ENCODE data around the gene EXOC1. TPM values are rescaled to one million over a fixed set of nuclear protein-coding genes. Genes with fewer than 3 reads are reported as not detected.

EXOC1 gene
- total and polyA plus RNA-seq, 4 donors = 4.2 to 18.0 (median 8.5) TPM

DNA sequence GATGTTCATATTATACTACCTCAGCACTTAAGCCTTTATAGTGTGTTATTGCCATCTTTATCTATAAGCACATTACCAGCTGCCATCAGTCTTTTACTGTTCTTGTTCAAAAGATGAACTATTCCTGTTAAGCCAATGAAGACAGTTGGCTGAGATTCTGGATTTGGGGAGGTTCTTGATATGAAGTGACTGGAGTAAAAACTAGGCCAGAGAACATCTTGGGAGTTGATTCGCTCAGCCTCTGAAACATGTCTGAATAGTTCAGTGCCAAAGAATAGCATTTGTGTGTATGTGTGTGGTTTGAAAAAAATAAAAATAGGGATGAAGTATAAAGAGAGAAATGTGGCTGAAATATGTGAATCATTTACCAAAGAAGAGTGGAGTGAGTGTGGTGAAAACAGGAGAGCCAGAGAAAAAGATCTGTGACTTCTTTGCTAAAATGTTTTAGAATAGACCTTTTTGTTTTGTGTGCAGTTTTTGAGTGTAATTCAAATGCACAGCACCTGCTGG lies 15.2 kb downstream of the EXOC1 start (continued):
- TF ChIP-seq, protein P1, sequence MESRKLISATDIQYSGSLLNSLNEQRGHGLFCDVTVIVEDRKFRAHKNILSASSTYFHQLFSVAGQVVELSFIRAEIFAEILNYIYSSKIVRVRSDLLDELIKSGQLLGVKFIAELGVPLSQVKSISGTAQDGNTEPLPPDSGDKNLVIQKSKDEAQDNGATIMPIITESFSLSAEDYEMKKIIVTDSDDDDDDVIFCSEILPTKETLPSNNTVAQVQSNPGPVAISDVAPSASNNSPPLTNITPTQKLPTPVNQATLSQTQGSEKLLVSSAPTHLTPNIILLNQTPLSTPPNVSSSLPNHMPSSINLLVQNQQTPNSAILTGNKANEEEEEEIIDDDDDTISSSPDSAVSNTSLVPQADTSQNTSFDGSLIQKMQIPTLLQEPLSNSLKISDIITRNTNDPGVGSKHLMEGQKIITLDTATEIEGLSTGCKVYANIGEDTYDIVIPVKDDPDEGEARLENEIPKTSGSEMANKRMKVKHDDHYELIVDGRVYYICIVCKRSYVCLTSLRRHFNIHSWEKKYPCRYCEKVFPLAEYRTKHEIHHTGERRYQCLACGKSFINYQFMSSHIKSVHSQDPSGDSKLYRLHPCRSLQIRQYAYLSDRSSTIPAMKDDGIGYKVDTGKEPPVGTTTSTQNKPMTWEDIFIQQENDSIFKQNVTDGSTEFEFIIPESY (IDR thresholded peaks at IDR 0.05) = no peak
- no peak for TF ChIP-seq FOXA1 (IDR thresholded peaks at IDR 0.05)
- TF ChIP-seq SP1 (IDR thresholded peaks at IDR 0.05) = no peak
- TF ChIP-seq, protein P2, sequence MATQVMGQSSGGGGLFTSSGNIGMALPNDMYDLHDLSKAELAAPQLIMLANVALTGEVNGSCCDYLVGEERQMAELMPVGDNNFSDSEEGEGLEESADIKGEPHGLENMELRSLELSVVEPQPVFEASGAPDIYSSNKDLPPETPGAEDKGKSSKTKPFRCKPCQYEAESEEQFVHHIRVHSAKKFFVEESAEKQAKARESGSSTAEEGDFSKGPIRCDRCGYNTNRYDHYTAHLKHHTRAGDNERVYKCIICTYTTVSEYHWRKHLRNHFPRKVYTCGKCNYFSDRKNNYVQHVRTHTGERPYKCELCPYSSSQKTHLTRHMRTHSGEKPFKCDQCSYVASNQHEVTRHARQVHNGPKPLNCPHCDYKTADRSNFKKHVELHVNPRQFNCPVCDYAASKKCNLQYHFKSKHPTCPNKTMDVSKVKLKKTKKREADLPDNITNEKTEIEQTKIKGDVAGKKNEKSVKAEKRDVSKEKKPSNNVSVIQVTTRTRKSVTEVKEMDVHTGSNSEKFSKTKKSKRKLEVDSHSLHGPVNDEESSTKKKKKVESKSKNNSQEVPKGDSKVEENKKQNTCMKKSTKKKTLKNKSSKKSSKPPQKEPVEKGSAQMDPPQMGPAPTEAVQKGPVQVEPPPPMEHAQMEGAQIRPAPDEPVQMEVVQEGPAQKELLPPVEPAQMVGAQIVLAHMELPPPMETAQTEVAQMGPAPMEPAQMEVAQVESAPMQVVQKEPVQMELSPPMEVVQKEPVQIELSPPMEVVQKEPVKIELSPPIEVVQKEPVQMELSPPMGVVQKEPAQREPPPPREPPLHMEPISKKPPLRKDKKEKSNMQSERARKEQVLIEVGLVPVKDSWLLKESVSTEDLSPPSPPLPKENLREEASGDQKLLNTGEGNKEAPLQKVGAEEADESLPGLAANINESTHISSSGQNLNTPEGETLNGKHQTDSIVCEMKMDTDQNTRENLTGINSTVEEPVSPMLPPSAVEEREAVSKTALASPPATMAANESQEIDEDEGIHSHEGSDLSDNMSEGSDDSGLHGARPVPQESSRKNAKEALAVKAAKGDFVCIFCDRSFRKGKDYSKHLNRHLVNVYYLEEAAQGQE (IDR thresholded peaks at IDR 0.05) = no peak

DNA sequence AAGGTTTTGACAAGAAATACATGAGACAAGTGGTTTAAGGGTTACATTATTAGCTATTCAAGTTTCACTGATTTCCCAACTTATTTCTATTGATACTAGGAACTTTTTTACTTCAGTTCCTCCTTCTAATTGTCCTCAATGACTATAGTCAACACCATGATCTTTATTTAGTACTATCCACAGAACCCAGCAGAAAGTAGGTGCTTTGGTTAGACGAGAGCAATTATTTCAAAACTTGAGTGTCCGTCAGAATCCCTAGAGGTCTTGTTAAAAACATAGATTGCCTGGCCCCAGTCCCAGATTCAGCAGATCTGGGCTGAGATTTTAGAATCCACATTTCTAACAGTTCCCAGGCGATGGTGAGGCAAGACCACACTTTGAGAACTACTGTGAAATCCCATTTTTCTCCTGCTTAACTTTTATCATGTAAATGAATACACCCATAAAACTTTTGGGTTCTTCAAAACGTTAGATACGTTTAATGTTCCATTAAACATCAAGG lies 17.9 kb downstream of the EXOC1 start:
- Histone ChIP-seq H3K9me3 (ENCODE audit: control insufficient read depth in 4 of 4, low read length in 3 of 4) (no peaks in the 10 kb centered on the region), H3K27ac (ENCODE audit: low read depth in 1 of 2, low read length in 2 of 2) (no peak overlapping the region), H3K4me3 (ENCODE audit: low read depth in 1 of 3, low read length in 3 of 3) (no peak overlapping the region), H3K27me3 (ENCODE audit: control insufficient read depth in 4 of 4, insufficient read depth in 4 of 4, low read length in 3 of 4) (no peaks in the 10 kb centered on the region), H3K4me1 (ENCODE audit: control insufficient read depth in 4 of 4, insufficient read depth in 4 of 4, low read length in 3 of 4) (no peaks in the 10 kb centered on the region), H3K9ac (ENCODE audit: low read depth in 1 of 2, low read length in 2 of 2) (no peak overlapping the region), H3K36me3 (ENCODE audit: control insufficient read depth in 4 of 4, insufficient read depth in 3 of 4, low read depth in 1 of 4, low read length in 3 of 4) (peaks cover 2 to 50% (median 24%) of the 10 kb centered on the region in 4 donors)
- TF ChIP-seq, protein P1 (IDR thresholded peaks at IDR 0.05) = no peak
- TF ChIP-seq RXRA (IDR thresholded peaks at IDR 0.05) (no peak), NR2F2 (IDR thresholded peaks at IDR 0.05) (no peak), HNF4A (conservative IDR thresholded peaks at IDR 0.05) (no peak), RAD21 (IDR thresholded peaks at IDR 0.05) (no peak), FOXA2 (IDR thresholded peaks at IDR 0.05) (no peak), FOXA1 (IDR thresholded peaks at IDR 0.05) (no peak), SP1 (IDR thresholded peaks at IDR 0.05) (no peak), GABPA (IDR thresholded peaks at IDR 0.05 in 1 of 2, conservative IDR thresholded peaks at IDR 0.05 in 1 of 2) (no peak), HNF4G (IDR thresholded peaks at IDR 0.05) (no peak), JUND (IDR thresholded peaks at IDR 0.05) (no peak), EGR1 (IDR thresholded peaks at IDR 0.05; ENCODE audit: low read depth in 2 of 2) (no peak), TAF1 (conservative IDR thresholded peaks at IDR 0.05) (no peak), YY1 (IDR thresholded peaks at IDR 0.05) (no peak)
- TF ChIP-seq, protein P3, sequence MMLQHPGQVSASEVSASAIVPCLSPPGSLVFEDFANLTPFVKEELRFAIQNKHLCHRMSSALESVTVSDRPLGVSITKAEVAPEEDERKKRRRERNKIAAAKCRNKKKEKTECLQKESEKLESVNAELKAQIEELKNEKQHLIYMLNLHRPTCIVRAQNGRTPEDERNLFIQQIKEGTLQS (IDR thresholded peaks at IDR 0.05) = no peak
- TF ChIP-seq, protein P4, sequence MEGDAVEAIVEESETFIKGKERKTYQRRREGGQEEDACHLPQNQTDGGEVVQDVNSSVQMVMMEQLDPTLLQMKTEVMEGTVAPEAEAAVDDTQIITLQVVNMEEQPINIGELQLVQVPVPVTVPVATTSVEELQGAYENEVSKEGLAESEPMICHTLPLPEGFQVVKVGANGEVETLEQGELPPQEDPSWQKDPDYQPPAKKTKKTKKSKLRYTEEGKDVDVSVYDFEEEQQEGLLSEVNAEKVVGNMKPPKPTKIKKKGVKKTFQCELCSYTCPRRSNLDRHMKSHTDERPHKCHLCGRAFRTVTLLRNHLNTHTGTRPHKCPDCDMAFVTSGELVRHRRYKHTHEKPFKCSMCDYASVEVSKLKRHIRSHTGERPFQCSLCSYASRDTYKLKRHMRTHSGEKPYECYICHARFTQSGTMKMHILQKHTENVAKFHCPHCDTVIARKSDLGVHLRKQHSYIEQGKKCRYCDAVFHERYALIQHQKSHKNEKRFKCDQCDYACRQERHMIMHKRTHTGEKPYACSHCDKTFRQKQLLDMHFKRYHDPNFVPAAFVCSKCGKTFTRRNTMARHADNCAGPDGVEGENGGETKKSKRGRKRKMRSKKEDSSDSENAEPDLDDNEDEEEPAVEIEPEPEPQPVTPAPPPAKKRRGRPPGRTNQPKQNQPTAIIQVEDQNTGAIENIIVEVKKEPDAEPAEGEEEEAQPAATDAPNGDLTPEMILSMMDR (IDR thresholded peaks at IDR 0.05; ENCODE audit: low read depth, low read length, missing input control) = no peak
- TF ChIP-seq, protein P2 (IDR thresholded peaks at IDR 0.05) = no peak
- TF ChIP-seq, protein P5, sequence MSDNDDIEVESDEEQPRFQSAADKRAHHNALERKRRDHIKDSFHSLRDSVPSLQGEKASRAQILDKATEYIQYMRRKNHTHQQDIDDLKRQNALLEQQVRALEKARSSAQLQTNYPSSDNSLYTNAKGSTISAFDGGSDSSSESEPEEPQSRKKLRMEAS (IDR thresholded peaks at IDR 0.05) = no peak
- no peak for DNase-seq (ENCODE audit: low spot score)
- 91% methylated on average over 5 of the region's 5 CpGs for WGBS

Data from liver (tissue), 9 donors.